Posterior cingulate gyrus (tissue), 11 donors: ENCODE measurements around the gene ACTN2.
A peak's percentile ranks its signal among the peaks of the same experiment; 100 is the strongest.

Experiments used
- DNase-seq, 10 donors: peaks; one replicate each; pipeline versions ENCODE4 v3.0.0 to v3.0.0-alpha.2; 2020 to 2021; ENCODE audit warnings: mixed read lengths in 3 of 10
- intact Hi-C: fragments of 100-400 bp; cut with DNase I; formaldehyde crosslinking; loops from one replicate; pipeline ENCODE4 v1.15.1; 2023

ACTN2 gene

GRCh38 chr1:236689713-236690569, 3.6 kb downstream of the ACTN2 start:
- DNase-seq = no peak
- intact Hi-C loops = loop anchor here (5.0 kb wide), 1 partner anchor 83 kb away; no protein-coding TSS in a partner anchor

GRCh38 chr1:236691348-236691747, 5.0 kb downstream of the ACTN2 start:
- intact Hi-C loops = no loop called here
- no peak for DNase-seq

GRCh38 chr1:236692128-236692527, 5.8 kb downstream of the ACTN2 start:
- DNase-seq = no peak
- intact Hi-C loops = no loop called here

GRCh38 chr1:236692742-236693141, 6.4 kb downstream of the ACTN2 start:
- intact Hi-C loops = no loop called here
- peak in 9 of 10 donors; percentile 15 to 92 (median 51) for DNase-seq

- DNase-seq = no peak
- intact Hi-C loops = no loop called here
Measured at GRCh38 chr1:236699366-236699765, 13.1 kb downstream of the ACTN2 start.

- DNase-seq = no peak
- intact Hi-C loops = no loop called here
Measured at GRCh38 chr1:236700903-236701302, 14.6 kb downstream of the ACTN2 start.

- intact Hi-C loops = no loop called here
- no peak for DNase-seq
Measured at GRCh38 chr1:236701782-236702181, 15.5 kb downstream of the ACTN2 start.

GRCh38 chr1:236702791-236703394, 16.6 kb downstream of the ACTN2 start:
- intact Hi-C loops = no loop called here
- DNase-seq = no peak

- no peak for DNase-seq
- intact Hi-C loops = no loop called here
Measured at GRCh38 chr1:236705771-236706170, 19.5 kb downstream of the ACTN2 start.

GRCh38 chr1:236706183-236706582, 19.9 kb downstream of the ACTN2 start:
- DNase-seq = no peak

GRCh38 chr1:236710328-236710892, 24.1 kb downstream of the ACTN2 start:
- DNase-seq = no peak
- intact Hi-C loops = no loop called here

More at GRCh38 chr1:236706183-236706582, 19.9 kb downstream of the ACTN2 start:
- intact Hi-C loops = no loop called here

- intact Hi-C loops = no loop called here
- DNase-seq = peak in 3 of 10 donors; percentile 23 to 84 (median 47)
Measured at GRCh38 chr1:236716160-236716559, 29.9 kb downstream of the ACTN2 start.

- intact Hi-C loops = no loop called here
- no peak for DNase-seq
Measured at GRCh38 chr1:236717811-236718210, 31.5 kb downstream of the ACTN2 start.

GRCh38 chr1:236718328-236718727, 32.0 kb downstream of the ACTN2 start:
- intact Hi-C loops = no loop called here
- DNase-seq = no peak

GRCh38 chr1:236720206-236720605, 33.9 kb downstream of the ACTN2 start:
- DNase-seq = no peak
- intact Hi-C loops = no loop called here

- intact Hi-C loops = no loop called here
- DNase-seq = no peak
Measured at GRCh38 chr1:236720611-236721010, 34.3 kb downstream of the ACTN2 start.

- DNase-seq = no peak
- intact Hi-C loops = no loop called here
Measured at GRCh38 chr1:236724049-236724448, 37.8 kb downstream of the ACTN2 start.

- DNase-seq = no peak
- intact Hi-C loops = no loop called here
Measured at GRCh38 chr1:236724506-236724905, 38.2 kb downstream of the ACTN2 start.

- DNase-seq = no peak
- intact Hi-C loops = no loop called here
Measured at GRCh38 chr1:236725668-236726067, 39.4 kb downstream of the ACTN2 start.

GRCh38 chr1:236727521-236727920, 41.2 kb downstream of the ACTN2 start:
- DNase-seq = no peak

GRCh38 chr1:236728752-236729151, 42.5 kb downstream of the ACTN2 start:
- intact Hi-C loops = no loop called here
- DNase-seq = no peak

More at GRCh38 chr1:236727521-236727920, 41.2 kb downstream of the ACTN2 start:
- intact Hi-C loops = no loop called here

- intact Hi-C loops = no loop called here
- DNase-seq = no peak
Measured at GRCh38 chr1:236733653-236734052, 47.4 kb downstream of the ACTN2 start.
